Vagina (tissue), 2 donors: ENCODE results near the gene ZCCHC7. TPM values are rescaled to one million over a fixed set of nuclear protein-coding genes. Genes with fewer than 3 reads are reported as not detected.

Experiments
- DNase-seq, 2 donors: peaks; one replicate each; pipeline ENCODE4 v3.0.0-alpha.2; 2017; ENCODE audit errors: extremely low spot score in 2 of 2
- H3K27ac ChIP-seq: fragments of 200-600 bp; sonication (generic); one replicate; pipeline ENCODE4 v1.5.1; 2019
- H3K27me3 ChIP-seq: fragments of 200-600 bp; sonication (generic); one replicate; pipeline ENCODE4 v1.5.1; 2019
- H3K36me3 ChIP-seq, 2 donors: fragments of 200-600 bp; sonication (generic); one replicate each; pipeline ENCODE4 v1.5.1; 2017 to 2019
- H3K4me1 ChIP-seq: fragments of 200-600 bp; sonication (generic); one replicate; pipeline ENCODE4 v1.5.1; 2019
- H3K4me3 ChIP-seq, 2 donors: fragments of 200-600 bp; sonication (generic); 1 replicate in 1 of 2; 2 replicates in 1 of 2; pipeline ENCODE4 v1.5.1; 2016 to 2019
- H3K9me3 ChIP-seq: fragments of 200-600 bp; sonication (generic); one replicate; pipeline ENCODE4 v1.5.1; 2019
- CTCF ChIP-seq, 3 experiments: fragments of 450-650 bp in 2 of 3; fragments of 200-600 bp in 1 of 3; sonication (generic) in 1 of 3; IDR thresholded peaks; one replicate each; pipeline ENCODE4 v1.5.1; 2017 to 2019; ENCODE audit warnings: antibody characterized with exemption in 3 of 3, mild to moderate bottlenecking in 2 of 3, moderate library complexity in 2 of 3
- POLR2A ChIP-seq, 2 donors: fragments of 450-650 bp; IDR thresholded peaks; one replicate each; pipeline ENCODE4 v1.6.1; 2017; ENCODE audit warnings: antibody characterized with exemption in 2 of 2, mild to moderate bottlenecking in 2 of 2, moderate library complexity in 2 of 2
- POLR2AphosphoS5 ChIP-seq, 2 donors: sonication (generic); formaldehyde crosslinking; IDR thresholded peaks; one replicate each; pipeline ENCODE4 v1.9.0; 2017; ENCODE audit warnings: antibody characterized with exemption in 2 of 2, mild to moderate bottlenecking in 2 of 2, low read depth in 1 of 2; ENCODE audit not compliant: insufficient read depth in 1 of 2
- intact Hi-C: fragments of 100-400 bp; cut with DNase I; formaldehyde crosslinking; loops from one replicate; pipeline ENCODE4 v1.15.1; 2023
- total RNA-seq: library from RNA; depleted of rRNA; stranded (reverse); fragments of >200 nt; gene quantifications from one replicate; pipeline ENCODE4 v1.2.3, GENCODE V29; 2016

The ZCCHC7 gene
- total RNA-seq, 1 donor from 2014 or later, result 15.2 TPM

GRCh38 chr9:37100327-37100726, 20.0 kb upstream of the ZCCHC7 start:
- Histone ChIP-seq H3K4me1 (no peaks in the 10 kb centered on the region), H3K4me3 (no peak overlapping the region), H3K9me3 (no peaks in the 10 kb centered on the region), H3K36me3 (no peaks in the 10 kb centered on the region), H3K27ac (no peak overlapping the region), H3K27me3 (no peaks in the 10 kb centered on the region)
- intact Hi-C loops, result no loop called here
- no peak for TF ChIP-seq CTCF (IDR thresholded peaks at IDR 0.05)
- no peak for DNase-seq

GRCh38 chr9:37100741-37101140, 19.6 kb upstream of the ZCCHC7 start:
- Histone ChIP-seq H3K36me3 (no peaks in the 10 kb centered on the region), H3K27ac (no peak overlapping the region), H3K27me3 (no peaks in the 10 kb centered on the region), H3K4me1 (no peaks in the 10 kb centered on the region), H3K4me3 (no peak overlapping the region), H3K9me3 (no peaks in the 10 kb centered on the region)
- no peak for DNase-seq
- intact Hi-C loops, result no loop called here
- TF ChIP-seq CTCF (IDR thresholded peaks at IDR 0.05), result no peak
- no peak for TF ChIP-seq POLR2AphosphoS5 (IDR thresholded peaks at IDR 0.05; ENCODE audit: insufficient read depth in 1 of 2, low read depth in 1 of 2)
- no peak for TF ChIP-seq POLR2A (IDR thresholded peaks at IDR 0.05)

DNA sequence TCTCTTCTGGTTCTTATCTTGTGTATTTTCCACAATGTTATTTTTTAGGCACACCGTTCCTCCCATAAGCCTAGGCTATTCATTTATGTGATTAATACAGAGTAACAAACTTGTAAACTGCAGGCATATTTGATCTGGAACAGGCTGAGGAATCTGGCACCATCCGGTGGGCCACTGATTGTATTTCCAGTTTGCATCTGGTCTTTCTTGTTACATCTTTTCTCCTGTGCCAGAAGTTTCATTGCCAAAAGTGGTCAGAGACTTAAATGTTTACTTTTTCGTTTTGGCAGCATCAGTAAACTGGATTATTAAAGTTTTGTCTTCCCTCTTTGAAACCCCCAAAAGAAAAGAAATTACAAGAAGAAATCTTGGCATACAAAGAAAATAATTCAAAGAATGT, 17.9 kb upstream of the ZCCHC7 start:
- no peak for DNase-seq
- TF ChIP-seq CTCF (IDR thresholded peaks at IDR 0.05) (no peak), POLR2AphosphoS5 (IDR thresholded peaks at IDR 0.05; ENCODE audit: insufficient read depth in 1 of 2, low read depth in 1 of 2) (no peak), POLR2A (IDR thresholded peaks at IDR 0.05) (no peak)
- intact Hi-C loops, result no loop called here
- Histone ChIP-seq H3K36me3 (no peaks in the 10 kb centered on the region), H3K4me1 (no peaks in the 10 kb centered on the region), H3K9me3 (no peaks in the 10 kb centered on the region), H3K27me3 (no peaks in the 10 kb centered on the region), H3K4me3 (no peak overlapping the region), H3K27ac (no peak overlapping the region)

DNA sequence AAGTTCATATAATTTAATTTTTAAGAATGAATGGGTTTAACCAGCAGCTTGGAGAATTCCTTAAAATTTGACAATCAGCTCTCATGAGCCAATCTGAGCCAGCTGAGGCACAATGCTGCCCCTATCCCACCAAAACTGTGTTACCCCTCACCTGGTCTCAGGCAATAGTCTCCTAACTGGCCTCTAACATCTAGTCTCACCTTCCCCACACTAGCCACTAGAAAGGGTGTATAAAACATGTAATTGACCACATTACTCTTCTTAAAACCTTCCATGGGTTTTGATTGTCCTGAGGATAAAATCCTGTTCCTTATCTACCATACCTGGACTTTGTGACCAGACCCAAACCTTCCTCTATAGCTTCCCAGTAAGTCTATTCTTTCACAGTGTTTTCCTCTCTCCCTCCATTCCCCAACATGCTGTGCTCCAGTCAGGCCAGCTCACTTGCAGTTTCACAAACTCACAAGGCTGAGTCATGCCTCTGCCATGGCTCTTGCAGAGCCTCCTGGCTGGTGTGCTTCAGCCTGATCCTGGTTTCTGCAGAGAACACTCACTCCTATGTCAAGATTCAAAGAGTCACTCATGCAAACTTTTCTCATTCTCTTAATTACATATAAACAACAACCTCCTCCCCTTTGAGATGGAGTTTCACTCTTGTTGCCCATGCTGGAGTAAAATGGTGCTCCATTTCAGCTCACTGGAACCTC, 16.0 kb upstream of the ZCCHC7 start:
- no peak overlapping the region for H3K27ac ChIP-seq
- H3K4me3 ChIP-seq, result no peak overlapping the region
- no peaks in the 10 kb centered on the region for H3K4me1 ChIP-seq
- intact Hi-C loops, result no loop called here
- no peaks in the 10 kb centered on the region for H3K27me3 ChIP-seq
- H3K9me3 ChIP-seq, result no peaks in the 10 kb centered on the region
- TF ChIP-seq POLR2AphosphoS5 (IDR thresholded peaks at IDR 0.05; ENCODE audit: insufficient read depth in 1 of 2, low read depth in 1 of 2) (no peak), CTCF (IDR thresholded peaks at IDR 0.05) (no peak), POLR2A (IDR thresholded peaks at IDR 0.05) (no peak)
- DNase-seq, result no peak
- no peaks in the 10 kb centered on the region for H3K36me3 ChIP-seq

DNA sequence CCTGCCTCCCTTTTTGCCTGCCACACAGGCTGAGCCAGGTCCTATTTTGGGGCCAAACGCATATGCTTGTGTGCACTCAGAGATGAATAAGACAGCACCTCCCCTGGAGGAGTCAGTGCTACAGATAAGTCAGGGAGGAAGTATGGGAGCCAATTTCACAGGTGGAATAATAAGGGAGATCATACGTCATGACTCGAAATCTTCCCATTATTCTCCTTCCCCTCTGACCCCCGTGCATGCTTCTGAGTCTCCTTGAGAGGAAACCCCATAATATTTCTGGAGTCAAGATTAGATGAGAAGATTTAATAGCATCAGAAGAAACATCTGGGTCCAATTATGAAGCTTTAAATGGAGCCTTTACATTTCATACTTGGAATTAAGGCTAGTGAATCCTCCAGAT, 15.1 kb upstream of the ZCCHC7 start:
- Histone ChIP-seq H3K27me3 (no peaks in the 10 kb centered on the region), H3K36me3 (no peaks in the 10 kb centered on the region), H3K27ac (no peak overlapping the region), H3K4me1 (no peaks in the 10 kb centered on the region), H3K9me3 (no peaks in the 10 kb centered on the region), H3K4me3 (no peak overlapping the region)
- intact Hi-C loops, result no loop called here
- TF ChIP-seq POLR2A (IDR thresholded peaks at IDR 0.05) (no peak), CTCF (IDR thresholded peaks at IDR 0.05) (no peak), POLR2AphosphoS5 (IDR thresholded peaks at IDR 0.05; ENCODE audit: insufficient read depth in 1 of 2, low read depth in 1 of 2) (no peak)
- DNase-seq, result no peak
